GM18498 (cell line): ENCODE measurements around the gene SNX15.
"Not testable (repeated sequence)": the region's sequence is repeated elsewhere in the genome, so short reads cannot be mapped to it uniquely, and the experiment has no call there.

Experiments
- ATAC-seq: cut with Tn5 transposase; IDR thresholded peaks from one replicate; pipeline ENCODE4 v1.9.1; 2021; ENCODE audit warnings: mild to moderate bottlenecking, moderate library complexity; ENCODE audit not compliant: unreplicated experiment

The SNX15 gene, protein sequence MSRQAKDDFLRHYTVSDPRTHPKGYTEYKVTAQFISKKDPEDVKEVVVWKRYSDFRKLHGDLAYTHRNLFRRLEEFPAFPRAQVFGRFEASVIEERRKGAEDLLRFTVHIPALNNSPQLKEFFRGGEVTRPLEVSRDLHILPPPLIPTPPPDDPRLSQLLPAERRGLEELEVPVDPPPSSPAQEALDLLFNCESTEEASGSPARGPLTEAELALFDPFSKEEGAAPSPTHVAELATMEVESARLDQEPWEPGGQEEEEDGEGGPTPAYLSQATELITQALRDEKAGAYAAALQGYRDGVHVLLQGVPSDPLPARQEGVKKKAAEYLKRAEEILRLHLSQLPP

DNA sequence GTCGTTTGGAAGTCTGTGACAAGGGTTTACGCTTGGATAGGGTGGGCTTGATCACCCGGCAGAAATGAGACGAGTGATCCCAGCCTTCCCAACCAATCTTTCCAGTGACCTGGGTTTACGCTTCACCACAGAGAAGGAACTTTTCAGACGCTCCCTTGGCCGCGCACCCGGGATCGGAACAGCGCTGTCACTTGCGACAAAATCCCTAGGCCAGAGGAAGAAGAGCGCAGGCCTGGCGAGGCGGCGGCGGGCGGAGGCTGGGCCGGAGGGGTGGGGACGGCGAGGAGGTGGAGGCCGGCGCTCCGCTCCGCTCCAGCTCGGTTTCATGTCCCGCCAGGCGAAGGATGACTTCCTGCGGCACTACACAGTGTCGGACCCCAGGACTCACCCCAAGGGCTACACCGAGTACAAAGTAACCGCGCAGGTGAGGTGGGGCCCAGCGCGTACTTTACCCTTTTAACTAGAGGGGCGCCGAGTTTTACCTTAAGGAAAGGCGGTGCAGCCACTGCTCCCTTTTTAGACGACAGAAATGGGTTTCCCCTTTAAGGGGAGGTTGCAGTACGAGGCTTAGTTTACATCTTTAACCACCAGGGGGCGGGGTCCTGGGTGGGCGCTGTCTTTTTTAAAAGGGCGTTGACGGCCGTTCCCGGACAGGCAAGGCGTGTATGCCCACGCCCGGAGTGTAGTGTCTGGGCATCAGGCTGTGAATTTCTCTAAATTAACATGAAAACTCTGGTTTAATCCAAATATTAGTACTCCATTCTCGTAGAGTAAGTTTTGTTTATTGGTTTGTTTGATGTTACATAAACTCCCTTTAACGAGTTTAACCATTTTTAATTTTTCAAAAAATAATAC is at the start of gene SNX15:
TSS of gene SNX15 (plus strand) at position 227 of the 855 bp plus-strand sequence. CDS start at position 326, 99 bp downstream.
- ATAC-seq: peak; percentile 84

DNA sequence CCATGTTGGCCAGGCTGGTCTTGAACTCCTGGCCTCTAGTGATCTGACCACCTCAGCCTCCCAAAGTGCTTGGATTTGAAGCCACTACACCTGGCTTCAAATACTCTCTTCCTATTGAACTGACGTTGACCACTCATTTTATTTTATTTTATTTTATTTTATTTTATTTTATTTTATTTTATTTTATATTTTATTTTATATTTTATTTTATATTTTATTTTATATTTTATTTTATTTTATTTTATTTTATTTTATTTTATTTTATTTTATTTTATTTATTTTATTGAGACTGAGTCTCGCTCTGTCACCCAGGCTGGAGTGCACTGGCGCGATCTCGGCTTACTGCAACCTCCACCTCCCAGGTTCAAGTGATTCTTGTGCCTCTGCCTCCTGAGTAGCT is 43.9 kb upstream of the SNX15 start:
- ATAC-seq: not testable (repeated sequence)

DNA sequence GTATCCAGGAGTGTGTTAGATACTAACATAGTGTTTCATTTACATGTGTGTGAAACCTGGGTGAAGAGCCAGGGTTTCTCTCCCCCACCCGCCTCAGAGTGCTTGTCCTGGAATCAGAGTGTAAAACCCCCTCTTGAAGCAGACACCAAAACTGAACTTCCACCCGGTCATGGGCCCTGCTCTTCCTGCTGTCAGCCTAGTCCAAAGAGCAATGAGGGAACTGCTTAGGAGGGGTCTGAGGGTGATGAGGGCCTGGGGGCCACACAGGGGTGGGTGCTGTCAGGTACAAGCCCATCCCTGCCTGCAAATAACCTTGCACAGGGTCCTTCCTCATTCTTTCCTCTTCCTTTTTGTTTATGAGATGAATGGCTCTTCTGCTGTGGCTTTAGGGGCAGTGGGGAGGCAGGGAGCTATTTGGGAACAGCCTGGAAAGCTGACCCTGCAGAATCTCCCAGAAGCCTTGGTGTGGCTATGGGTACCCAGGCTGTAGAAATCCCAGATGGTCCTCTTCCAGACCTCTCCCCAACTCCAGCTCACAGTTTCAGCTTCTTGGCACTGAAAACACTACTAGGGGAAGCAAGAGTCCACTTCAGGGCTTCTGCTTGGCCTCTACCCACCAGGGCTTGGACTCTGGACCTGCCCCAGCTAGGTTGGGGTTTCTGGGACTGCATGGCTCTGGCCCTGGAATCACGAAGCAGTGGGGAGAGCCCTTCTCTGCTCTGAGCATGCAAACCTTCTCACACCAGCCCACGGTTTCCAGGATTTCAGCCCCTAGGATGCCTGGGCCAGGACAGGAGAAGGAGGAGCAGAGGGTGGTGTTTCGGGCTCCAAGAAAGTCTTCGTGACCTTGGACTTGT is 39.0 kb upstream of the SNX15 start:
- no peak for ATAC-seq

DNA sequence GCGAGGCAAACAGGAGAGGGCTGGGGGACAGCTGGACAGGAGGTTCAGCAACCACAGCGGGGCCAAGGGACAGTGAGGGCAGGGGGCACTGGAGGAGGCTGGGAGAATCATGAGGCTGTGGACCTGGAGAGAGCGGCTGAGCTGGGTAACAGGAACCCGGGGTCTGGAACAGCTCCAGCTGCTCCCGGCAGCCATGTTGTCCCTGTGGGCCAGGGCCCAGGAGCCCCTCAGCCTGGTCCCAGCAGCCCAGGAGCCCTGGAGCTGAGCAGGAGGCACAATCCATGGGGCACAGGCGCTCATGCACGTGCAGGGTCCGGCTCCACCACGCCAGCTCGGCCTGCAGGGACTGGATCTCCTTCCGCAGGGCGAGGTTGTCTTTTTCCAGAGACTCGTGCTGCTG is 37.8 kb upstream of the SNX15 start:
- no peak for ATAC-seq

DNA sequence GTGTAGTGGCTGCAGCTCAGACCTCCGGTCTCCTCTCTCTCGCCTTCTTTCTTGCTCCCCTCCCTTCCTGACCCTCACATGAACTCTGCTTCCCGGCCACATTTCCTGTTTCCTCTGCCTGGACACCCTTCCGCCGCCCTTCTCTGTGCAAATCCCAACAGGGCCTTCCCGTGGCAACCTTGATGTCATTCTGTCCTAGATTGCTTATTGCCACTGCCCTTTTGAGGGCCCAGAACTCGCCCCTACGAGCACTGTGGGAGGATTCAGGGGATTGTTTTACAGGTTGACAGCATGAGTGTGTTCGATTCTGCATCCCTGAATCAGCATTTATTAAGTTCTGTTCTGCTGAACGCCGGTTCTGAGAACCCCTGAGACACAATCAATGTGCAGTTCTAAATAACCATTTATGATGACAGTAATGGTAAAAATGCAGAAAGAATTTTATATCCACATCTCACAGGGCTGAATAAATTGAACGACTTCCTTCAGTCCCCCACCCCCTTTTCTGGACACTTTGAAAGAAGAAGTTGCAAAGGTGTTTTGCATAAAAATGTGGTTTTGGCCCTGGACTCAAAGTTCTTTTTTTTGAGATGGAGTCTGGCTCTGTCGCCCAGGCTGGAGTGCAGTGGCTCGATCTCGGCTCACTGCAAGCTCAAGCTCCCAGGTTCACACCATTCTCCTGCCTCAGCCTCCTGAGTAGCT is 36.9 kb upstream of the SNX15 start:
- no peak for ATAC-seq

DNA sequence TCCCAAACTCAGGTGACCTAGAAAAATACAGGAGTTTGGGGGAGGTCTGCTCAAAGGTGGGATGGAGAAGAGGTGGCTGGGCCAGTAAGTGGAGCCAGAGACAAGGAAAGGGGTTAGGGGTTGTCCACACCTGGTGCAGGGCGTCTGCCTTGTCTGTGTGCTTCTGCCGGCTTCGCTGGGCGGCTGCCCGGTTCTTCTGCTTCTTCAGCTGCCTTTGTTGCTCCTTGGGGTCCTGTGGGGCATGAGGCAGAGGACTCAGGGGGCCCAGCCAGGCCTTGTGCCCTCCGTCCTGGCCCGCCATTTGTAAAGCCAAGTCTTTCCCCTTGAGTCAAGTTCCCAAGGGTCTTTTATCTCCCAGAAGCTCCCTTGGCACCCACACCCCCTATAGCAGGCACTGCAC is 32.9 kb upstream of the SNX15 start:
- ATAC-seq: no peak

DNA sequence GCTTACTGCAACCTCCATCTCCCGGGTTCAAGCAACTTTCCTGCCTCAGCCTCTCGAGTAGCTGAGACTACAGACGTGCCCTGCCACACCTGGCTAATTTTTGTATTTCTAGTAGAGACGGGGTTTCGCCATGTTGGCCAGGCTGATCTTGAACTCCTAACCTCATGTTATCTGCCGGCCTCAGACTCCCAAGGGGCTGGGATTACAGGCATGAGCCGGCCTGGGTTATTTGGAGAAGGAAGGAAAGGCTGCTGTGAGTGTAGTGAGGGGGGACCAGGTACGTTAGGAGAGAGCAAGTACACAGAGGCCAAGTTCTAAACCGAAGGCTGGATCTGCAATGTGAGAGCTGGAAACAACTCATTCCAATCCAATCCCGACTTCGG is 30.9 kb upstream of the SNX15 start:
- ATAC-seq: no peak

DNA sequence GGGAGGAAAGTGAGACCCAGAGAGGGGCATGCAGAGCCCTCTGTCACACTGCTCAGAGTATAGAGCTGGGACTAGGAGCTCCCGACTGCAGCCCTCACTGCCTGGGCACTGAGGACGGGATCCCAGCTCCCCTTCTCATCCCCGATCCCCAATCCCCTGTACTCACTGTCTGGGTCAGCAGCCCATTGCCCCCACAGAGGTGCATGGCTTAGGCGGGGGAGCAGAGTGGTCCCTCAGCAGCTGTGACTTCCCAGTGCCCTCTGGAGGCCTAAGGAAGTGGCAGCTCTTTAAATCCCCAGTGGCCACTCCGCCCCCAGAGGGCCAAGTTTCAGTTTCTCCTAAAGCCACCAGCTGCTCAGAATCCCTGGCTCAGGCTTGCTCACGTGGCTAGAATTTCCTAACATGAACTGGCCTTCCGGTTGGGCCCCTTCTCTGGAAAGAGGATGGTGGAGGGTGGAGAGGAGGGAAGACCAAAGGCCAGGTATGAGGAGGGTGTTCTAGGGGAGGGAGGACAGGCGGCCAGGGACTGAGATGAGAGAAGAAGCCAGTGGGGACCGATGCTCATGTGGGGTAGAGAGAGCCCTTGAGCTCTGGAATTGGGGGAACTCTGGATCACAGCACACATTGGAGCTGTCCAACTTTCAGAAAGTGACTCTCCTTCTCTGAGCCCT is 30.4 kb upstream of the SNX15 start, which contains the start of gene BATF2:
TSS of gene BATF2 (minus strand) at position 262 of the 671 bp plus-strand sequence. CDS start at position 205, 57 bp downstream.
- no peak for ATAC-seq

DNA sequence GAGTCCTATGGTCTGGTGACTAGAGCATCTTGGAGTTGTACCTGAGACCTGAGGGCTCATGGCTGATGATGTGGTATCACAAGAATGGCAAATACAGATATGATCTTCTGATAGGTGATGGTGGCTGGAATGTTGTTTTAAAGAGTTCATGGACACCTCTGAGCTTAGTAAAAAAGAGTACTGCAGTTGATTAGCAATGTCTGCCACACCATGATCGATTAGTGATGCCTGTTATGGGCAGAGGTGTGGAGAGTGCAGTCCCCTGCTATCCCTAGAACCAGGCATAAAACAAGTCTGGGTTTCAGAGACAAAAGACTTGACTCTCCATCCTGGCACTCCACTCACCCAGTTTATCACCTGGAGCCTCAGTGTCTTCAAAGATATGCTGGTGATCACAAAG is 29.1 kb upstream of the SNX15 start:
- ATAC-seq: no peak

DNA sequence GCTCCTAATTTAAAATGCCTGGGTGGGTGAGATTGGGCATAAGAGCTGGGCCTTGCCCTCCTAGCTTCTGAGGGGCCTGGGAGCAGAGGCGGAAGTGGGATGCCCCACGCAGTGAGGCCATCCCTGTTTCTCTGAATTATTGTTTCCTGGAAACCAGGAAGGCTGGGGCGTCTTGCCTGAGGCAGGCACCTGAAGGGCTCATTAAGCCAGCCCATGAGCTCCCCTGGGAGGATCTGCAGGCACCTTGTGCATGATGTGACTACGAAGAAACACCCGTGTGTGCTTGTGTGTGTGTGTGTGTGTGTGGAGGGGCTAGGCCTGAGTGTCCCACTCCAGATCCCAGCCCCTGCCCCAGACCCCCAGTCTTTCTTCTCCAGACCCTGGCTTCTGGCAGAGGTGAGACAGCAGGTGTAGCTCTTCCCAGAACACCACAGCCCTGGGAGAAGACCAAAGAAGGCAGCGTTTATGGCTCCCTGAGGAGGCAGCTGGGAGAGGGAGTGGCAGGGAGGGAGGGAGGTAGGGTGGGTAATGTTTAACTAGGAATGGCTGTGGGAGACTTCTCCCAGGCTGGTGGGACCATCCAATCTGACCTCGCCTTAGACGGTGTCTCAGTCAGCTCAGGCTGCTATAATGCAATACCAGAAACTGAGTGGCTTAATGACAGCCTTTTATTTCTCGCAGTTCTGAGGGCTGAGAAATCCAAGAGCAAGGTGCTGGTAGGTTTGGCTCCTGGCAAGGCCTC is 28.4 kb upstream of the SNX15 start:
- no peak for ATAC-seq

DNA sequence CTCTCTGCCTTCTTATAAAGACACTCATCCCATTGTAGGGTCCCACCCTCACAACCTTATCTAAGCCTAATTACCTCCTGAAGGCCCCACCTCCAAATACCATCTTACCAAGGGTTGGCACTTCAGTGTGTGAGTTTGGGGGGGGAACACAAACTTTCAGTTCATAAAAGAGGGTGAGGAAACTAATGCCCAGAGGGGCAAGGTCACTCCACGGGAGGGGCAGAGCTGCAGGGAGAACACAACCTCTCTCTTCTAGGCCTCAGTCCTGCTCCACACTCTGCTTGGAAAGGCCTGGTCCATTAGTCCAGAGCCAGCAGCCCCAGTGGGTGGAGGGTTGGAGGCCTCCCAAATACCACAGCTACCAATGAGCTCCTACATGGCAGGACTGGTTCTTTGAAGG is 27.8 kb upstream of the SNX15 start:
- no peak for ATAC-seq

DNA sequence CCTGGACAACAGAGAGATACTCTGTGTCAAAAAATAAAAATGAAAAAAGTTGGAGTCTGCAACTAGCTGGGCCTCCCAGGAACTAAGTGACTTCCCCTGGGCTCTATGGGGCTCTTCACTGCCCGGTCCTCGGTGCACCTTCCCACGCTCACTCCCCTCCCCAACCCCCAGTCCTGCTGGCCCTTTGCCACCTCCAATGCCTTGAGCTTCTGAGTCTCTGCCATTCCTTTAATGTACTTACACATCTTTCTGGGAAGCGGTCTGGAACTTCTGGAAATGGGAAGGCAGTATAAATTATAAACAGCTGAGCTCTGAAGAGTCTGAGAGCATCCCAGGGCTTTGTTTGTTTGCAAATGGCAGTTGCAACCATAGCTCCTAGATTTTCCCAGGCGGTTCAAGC is 24.5 kb upstream of the SNX15 start:
- no peak for ATAC-seq

DNA sequence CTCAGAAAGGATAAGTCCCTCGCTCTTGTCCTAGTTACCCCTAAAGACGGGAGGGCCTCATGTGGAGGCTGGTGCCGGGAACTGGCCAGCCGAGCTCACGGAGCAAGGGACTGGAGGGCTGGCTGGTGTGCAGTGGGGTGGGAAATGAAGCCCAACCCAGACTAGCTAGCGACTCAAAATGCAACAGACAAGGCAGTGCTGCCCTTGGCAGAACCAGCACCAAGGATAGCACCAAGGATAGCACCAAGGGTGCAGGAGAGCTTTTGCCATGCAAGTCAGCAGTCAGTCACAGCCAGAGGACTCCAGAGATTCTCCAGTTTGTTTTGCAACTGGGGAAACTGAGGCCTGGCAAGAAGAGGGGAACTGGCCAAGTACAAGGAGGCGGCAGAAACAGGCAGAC is 24.0 kb upstream of the SNX15 start:
- ATAC-seq: no peak

DNA sequence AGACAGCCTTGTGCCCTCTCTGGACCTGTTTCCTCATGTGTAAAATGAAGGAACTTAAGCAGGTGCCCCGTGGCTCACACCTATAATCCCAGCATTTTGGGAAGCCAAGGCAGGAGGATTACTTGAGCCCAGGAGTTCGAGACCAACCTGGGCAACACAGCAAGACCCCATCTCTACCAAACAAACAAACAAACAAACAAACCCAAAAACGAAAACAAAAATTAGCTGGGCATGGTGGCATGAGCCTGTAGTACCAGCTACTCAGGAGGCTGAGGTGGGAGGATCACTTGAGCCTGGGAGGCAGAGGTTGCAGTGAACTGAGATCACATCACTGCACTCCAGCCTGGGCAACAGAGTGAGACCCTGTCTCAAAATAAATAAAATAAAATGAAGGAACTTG is 23.3 kb upstream of the SNX15 start:
- ATAC-seq: not testable (repeated sequence)

DNA sequence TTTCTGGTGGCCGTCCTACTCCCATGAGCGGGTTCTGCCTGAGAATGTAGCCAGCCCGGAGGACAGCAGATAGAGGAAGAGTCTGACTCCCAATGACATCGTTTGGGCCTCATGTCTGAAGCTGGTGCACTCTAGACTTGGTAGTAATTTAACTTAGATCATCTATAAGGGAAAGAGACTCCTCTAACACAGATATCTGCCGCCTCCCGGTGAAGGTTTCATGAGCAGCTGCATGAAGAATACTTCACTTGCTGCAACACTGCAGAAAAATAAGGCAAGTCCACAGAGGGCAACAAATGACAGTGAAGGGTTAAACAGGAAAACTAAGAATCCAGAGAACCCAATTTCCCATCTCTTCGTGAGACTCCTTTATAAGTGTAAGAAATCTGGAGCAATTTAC is 19.2 kb upstream of the SNX15 start:
- ATAC-seq: no peak

DNA sequence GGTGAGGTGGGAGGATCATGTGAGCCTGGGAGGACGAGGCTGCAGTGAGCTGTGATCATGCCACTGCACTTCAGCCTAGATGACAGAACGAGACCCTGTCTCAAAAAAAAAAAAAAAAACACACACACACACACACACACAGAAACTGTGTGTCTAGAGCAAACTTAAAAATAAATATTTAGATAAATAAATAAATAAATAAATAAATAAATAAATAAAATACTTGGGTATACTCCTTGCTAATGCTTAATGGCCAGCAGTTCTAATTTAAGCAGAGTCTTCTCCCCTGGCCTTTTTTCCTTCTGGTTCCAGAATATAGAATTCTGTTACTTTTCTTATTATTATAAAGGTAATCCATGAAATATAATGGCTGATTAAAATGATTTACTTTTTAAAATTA is 18.4 kb upstream of the SNX15 start:
- ATAC-seq: no peak

DNA sequence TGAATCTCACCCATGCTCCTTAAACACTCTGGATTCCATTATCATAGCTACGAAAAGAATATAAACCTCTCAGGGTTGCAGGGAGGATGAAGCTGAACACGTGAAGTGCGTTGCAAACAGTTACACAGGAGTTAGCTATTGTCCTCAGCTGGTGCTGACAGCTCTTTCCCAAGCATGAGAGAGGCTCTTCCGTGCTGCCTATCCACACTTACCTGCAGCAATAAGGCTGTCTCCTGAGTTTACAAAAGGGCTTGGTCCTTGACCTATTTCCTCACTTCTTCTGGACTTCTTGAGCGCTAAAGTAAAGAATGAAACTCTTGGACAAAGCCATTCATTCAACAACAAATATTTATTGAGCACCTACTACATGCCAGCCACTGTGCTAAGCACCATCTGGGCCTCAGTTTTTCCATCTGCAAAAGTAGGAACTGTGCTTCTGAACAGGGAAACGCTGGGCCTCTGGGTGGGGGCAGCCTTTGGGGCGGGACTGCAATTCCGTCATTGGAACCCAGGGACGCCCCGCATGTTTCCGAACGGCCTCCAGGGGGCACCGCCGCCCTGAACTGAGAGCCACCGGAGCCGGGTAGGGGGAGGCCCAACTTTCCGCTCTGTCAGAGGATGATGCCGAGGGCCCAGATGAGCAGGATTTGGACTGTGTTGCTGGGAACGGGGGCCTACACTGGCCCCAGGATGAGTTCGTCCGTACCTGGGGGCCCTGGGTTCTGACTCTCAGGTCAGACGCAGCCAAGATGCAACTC is 13.9 kb upstream of the SNX15 start:
- ATAC-seq: peak; percentile 74

DNA sequence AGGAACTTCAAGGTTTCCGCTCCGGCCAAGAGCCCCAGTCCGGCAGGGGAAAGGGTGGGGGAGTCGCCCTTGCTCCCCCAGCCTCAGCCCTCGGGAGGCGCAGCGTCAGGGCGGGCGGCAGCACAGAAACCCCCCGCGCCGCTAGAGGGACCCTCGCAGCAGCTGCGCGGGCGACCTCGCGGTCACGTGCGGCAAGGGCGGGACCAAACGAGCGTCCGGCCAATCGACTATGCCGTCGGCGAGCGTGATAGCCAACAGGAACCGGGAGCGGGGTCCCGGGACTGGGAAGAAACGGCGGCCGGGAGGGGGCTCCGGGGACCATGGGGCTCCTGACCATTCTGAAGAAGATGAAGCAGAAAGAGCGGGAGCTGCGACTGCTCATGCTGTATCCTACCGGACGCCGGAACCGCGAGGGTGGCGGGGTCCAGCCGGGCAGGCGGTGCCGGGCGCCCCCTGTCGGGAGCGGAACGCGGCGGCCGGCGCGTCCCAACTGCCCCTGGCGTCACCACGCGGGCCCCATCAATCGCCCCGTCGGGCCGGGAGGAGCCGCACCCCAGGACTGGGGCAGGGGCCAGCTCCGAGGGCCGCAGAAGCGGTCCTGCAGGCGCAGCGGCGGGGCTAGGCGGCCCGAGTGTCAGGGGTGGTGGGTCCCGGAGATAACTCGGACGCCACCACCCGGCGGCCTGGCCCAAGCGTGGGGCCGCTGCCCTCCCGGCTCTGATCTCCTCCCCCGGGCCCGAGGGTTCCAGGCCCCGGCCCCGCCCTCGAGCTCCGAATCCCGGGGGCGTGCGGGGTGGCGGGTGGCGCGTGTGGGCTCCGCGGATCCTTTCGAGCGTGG is 13.1 kb upstream of the SNX15 start, which contains the start of gene ARL2:
TSS of gene ARL2 (plus strand) at position 273 of the 838 bp plus-strand sequence. CDS start at position 321, 48 bp downstream.
- peak; percentile 80 for ATAC-seq
